ENCODE data around the gene INPP5A. TPM values are rescaled to one million over a fixed set of nuclear protein-coding genes. Genes with fewer than 3 reads are reported as not detected.

The INPP5A gene
- total and polyA plus RNA-seq, 9 of the 15 experiments (the other 6 are each of a cell fraction or from before 2014, with no cell fraction given), result 0.66 to 11.6 (median 7.7) TPM

DNA sequence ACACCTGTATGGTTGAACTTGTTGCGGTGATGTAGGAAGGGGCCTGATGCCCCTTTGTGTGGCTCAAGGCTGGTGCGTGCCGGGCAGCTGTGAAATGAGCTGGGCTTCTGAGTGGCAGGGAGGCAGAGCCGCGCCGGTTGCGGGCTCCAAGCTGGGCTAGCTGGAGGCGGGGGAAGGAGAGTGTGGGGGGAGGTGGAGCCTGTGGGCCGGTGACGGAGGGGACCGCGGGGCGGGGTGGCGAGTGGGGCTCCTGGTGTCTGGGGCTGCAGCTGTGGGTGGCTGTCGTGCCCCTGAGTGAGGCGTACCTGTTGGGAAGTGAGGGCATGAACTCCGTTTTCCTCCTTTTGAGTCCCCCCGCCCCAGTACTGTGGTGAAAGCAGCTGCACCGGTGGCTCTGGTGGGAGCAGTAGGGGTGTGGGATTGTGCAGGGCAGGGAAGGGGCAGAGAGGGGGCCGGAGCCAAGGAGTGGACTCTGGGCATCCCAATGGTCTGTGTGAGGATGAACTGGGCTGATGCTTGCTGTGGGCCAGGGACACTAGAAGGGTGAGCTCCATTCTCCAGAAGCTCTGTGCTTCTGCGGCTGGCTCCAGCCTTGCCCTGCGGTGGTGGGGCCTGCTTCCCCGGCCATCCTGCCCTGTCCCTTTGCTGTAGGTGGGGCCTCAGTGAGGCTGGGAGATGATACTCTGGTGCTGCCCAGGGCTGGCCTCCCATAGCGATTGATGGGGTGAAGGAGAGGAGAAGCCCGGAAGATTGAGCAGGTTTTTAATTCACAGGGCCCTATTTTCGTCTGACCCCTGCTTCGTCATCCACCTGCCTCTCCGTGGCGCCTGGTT is 41.7 kb downstream of the INPP5A start:
- Histone ChIP-seq H3K36me3 (ENCODE audit: control insufficient read depth, insufficient read depth, low read length) (no peaks in the 10 kb centered on the region), H3K27me3 (ENCODE audit: control insufficient read depth in 2 of 2, insufficient read depth in 2 of 2, low read length in 2 of 2) (no peaks in the 10 kb centered on the region), H3K9ac (ENCODE audit: insufficient read depth in 1 of 2, low read depth in 2 of 2, low read length in 2 of 2) (no peak overlapping the region; a peak in 1 of 4 replicates), H3K9me3 (replicated peaks; ENCODE audit: control insufficient read depth, insufficient read depth, low read depth, low read length) (no peaks in the 10 kb centered on the region), H3K4me3 (no peak overlapping the region), H3K79me2 (ENCODE audit: control insufficient read depth, insufficient read depth, low read length) (no peaks in the 10 kb centered on the region; the same call in 2 of the 3 replicates), H3K9me1 (ENCODE audit: control insufficient read depth, insufficient read depth, low read length) (no peaks in the 10 kb centered on the region), H2AFZ (ENCODE audit: low read depth, low read length) (no peak overlapping the region), H4K20me1 (replicated peaks; ENCODE audit: control insufficient read depth, insufficient read depth, low read length) (peaks cover 4% of the 10 kb centered on the region; the same call in 1 of the 2 replicates), H3K4me2 (ENCODE audit: insufficient read depth, low read length) (no peak overlapping the region), H3K27ac (ENCODE audit: extremely low read depth, low read depth, low read length) (no peak overlapping the region), H3K4me1 (replicated peaks in 1 of 2; ENCODE audit: control insufficient read depth in 2 of 2, insufficient read depth in 2 of 2, low read length in 2 of 2) (peaks cover 9 to 33% of the 10 kb centered on the region in 2 experiments; a peak in 4 of 5 replicates)
- intact Hi-C loops (cut with micrococcal nuclease) (loop anchor here (5.0 kb wide), 1 partner anchor 58 kb away; no protein-coding TSS in a partner anchor), in situ Hi-C loops (cut with MboI) (loop anchor here (5.0 kb wide), 1 partner anchor 107 kb away; no protein-coding TSS in a partner anchor)
- POLR2A ChIA-PET, result no interaction called here
- no peak for FAIRE-seq
- no peak for DNase-seq (ENCODE audit: extremely low read depth in 1 of 4, low spot score in 3 of 4)
- BruUV-seq (replicated peaks), result no TSS peak
- TF ChIP-seq, protein P1, sequence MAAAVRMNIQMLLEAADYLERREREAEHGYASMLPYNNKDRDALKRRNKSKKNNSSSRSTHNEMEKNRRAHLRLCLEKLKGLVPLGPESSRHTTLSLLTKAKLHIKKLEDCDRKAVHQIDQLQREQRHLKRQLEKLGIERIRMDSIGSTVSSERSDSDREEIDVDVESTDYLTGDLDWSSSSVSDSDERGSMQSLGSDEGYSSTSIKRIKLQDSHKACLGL (CRISPR knock-in tag; IDR thresholded peaks at IDR 0.05; ENCODE audit: borderline replicate concordance, poor library complexity, severe bottlenecking), result no peak
- TF ChIP-seq MCM3 (IDR thresholded peaks at IDR 0.05) (no peak), ZBTB1 (CRISPR knock-in tag; IDR thresholded peaks at IDR 0.05; ENCODE audit: borderline replicate concordance, low read depth) (no peak), EWSR1 (IDR thresholded peaks at IDR 0.05; ENCODE audit: borderline replicate concordance, low read depth, partially characterized antibody) (no peak), HMG20B (CRISPR knock-in tag; IDR thresholded peaks at IDR 0.05) (no peak), MYBL2 (IDR thresholded peaks at IDR 0.05; ENCODE audit: low read depth) (no peak), MYBL2 (CRISPR knock-in tag; IDR thresholded peaks at IDR 0.05; ENCODE audit: borderline replicate concordance) (no peak), PTRF (tag; IDR thresholded peaks at IDR 0.05) (no peak), NR4A1 (CRISPR knock-in tag; IDR thresholded peaks at IDR 0.05) (no peak), NR4A1 (tag; IDR thresholded peaks at IDR 0.05) (no peak), RAD51 (IDR thresholded peaks at IDR 0.05; ENCODE audit: borderline replicate concordance, low read depth) (no peak), ZNF121 (CRISPR knock-in tag; conservative IDR thresholded peaks at IDR 0.05) (no peak), HCFC1 (IDR thresholded peaks at IDR 0.05; ENCODE audit: low read depth, low read length) (no peak), STAT5B (CRISPR knock-in tag; IDR thresholded peaks at IDR 0.05) (no peak), SMAD1 (IDR thresholded peaks at IDR 0.05; ENCODE audit: low read depth, low read length, partially characterized antibody) (no peak), KDM2B (CRISPR knock-in tag; IDR thresholded peaks at IDR 0.05) (no peak)
- TF ChIP-seq, protein P2, sequence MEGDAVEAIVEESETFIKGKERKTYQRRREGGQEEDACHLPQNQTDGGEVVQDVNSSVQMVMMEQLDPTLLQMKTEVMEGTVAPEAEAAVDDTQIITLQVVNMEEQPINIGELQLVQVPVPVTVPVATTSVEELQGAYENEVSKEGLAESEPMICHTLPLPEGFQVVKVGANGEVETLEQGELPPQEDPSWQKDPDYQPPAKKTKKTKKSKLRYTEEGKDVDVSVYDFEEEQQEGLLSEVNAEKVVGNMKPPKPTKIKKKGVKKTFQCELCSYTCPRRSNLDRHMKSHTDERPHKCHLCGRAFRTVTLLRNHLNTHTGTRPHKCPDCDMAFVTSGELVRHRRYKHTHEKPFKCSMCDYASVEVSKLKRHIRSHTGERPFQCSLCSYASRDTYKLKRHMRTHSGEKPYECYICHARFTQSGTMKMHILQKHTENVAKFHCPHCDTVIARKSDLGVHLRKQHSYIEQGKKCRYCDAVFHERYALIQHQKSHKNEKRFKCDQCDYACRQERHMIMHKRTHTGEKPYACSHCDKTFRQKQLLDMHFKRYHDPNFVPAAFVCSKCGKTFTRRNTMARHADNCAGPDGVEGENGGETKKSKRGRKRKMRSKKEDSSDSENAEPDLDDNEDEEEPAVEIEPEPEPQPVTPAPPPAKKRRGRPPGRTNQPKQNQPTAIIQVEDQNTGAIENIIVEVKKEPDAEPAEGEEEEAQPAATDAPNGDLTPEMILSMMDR (IDR thresholded peaks at IDR 0.05 in 2 of 3, conservative IDR thresholded peaks at IDR 0.05 in 1 of 3; ENCODE audit: insufficient read depth in 2 of 3, low read depth in 1 of 3, low read length in 3 of 3), result no peak
- TF ChIP-seq, protein P3, sequence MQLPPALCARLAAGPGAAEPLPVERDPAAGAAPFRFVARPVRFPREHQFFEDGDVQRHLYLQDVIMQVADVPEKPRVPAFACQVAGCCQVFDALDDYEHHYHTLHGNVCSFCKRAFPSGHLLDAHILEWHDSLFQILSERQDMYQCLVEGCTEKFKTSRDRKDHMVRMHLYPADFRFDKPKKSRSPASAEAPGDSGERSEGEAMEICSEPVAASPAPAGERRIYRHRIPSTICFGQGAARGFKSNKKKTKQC (CRISPR knock-in tag; IDR thresholded peaks at IDR 0.05), result no peak
- ATAC-seq, result no peak
- 41% methylated on average over 7 of the region's 29 CpGs for WGBS (ENCODE audit: insufficient coverage, low coverage, missing lambda C conversion rate)
- CTCF ChIA-PET (ENCODE audit: low intra/inter-chr PET ratio), result no interaction called here

Data from K562 (cell line).